Left colon (tissue), 2 donors: ENCODE data around the gene SH2B2. TPM values are rescaled to one million over a fixed set of nuclear protein-coding genes. Genes with fewer than 3 reads are reported as not detected.
A peak's percentile ranks its signal among the peaks of the same experiment; 100 is the strongest.

ENCODE experiments used
- ATAC-seq: fragments of 200-7000 bp; cut with Tn5 transposase; one replicate; pipeline ENCODE4 v1.9.1; 2020; ENCODE audit warnings: mild to moderate bottlenecking, moderate library complexity
- DNase-seq, 2 donors: peaks; one replicate each; pipeline ENCODE4 v3.0.0-alpha.2; 2020
- intact Hi-C, 2 donors: fragments of 100-400 bp; cut with DNase I in 1 of 2; cut with micrococcal nuclease in 1 of 2; formaldehyde crosslinking; loops; one replicate each; pipeline versions ENCODE4 v1.11.2 to v1.14.0; 2022; cut with DNase I, micrococcal nuclease
- total RNA-seq, 2 donors: library from RNA; stranded (reverse); fragmentation: NEBNext Ultra II Directional; extraction: Animal tissue kit (Norgen Biotek cat#: 25700); gene quantifications; one replicate each; pipeline ENCODE4 v1.2.1, GENCODE V29; 2021
- donor health status: DM: no; HTN: no; CAD: no.
- donor health status: DM: yes; HTN: yes; CAD: no.

Gene SH2B2
- total RNA-seq, 2 donors from 2014 or later = 3.2 to 3.3 TPM

- intact Hi-C loops = no loop called here
- no peak for DNase-seq
- no peak for ATAC-seq
Observed at GRCh38 chr7:102261451-102261850, 25.2 kb upstream of the SH2B2 start.

DNA sequence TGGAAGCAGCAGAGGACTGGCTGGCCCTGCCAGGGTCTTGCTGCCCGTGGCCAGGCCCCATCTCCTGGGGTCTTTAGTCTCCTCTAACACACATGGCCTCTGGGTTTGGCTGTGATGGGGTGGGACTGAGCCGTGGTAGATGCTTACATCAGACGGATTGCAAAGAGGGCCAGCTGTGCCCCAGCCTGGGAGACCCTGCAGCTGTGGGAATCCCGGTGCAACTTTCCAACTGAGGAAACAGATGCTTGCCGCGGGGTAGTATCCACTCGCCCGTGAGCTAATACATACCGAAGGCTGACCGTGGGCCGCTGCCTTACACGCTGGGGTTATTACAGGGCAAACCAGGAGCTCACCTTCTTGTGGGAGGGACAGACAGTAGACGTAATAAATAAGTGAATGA, 24.1 kb upstream of the SH2B2 start:
- no peak for ATAC-seq
- DNase-seq = no peak
- intact Hi-C loops = no loop called here

DNA sequence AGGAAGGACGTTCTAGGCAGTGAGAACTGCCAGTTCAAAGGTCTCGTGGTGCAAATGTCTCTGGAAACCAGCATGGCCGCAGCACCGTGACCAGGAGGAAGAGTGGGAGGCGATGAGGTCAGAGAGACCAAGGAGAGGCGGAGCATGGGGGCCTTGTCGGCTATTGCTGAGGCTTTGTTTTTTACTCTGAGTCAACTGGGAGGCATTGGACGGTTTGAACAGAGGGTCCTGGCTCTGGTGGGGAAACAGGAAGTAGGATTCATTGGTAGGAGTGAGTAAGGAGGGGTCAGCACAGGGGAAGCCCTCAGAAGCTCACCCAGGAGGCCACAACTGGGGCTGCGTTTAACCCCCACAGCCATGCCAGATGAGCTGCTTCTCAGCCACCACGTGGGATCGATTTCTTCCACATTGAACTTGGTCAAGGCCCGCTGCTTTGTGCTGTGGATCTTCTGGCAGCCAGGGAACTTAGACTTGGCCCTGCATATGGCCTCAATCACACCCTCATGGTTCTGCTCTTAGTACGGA, 22.2 kb upstream of the SH2B2 start:
- ATAC-seq (no peak), DNase-seq (no peak)
- intact Hi-C loops = no loop called here

GRCh38 chr7:102266541-102266940, 20.1 kb upstream of the SH2B2 start:
- intact Hi-C loops = no loop called here
- ATAC-seq (no peak), DNase-seq (no peak)

- intact Hi-C loops = no loop called here
- no peak for DNase-seq
- ATAC-seq = no peak
Observed at GRCh38 chr7:102268635-102269034, 18.0 kb upstream of the SH2B2 start.

DNA sequence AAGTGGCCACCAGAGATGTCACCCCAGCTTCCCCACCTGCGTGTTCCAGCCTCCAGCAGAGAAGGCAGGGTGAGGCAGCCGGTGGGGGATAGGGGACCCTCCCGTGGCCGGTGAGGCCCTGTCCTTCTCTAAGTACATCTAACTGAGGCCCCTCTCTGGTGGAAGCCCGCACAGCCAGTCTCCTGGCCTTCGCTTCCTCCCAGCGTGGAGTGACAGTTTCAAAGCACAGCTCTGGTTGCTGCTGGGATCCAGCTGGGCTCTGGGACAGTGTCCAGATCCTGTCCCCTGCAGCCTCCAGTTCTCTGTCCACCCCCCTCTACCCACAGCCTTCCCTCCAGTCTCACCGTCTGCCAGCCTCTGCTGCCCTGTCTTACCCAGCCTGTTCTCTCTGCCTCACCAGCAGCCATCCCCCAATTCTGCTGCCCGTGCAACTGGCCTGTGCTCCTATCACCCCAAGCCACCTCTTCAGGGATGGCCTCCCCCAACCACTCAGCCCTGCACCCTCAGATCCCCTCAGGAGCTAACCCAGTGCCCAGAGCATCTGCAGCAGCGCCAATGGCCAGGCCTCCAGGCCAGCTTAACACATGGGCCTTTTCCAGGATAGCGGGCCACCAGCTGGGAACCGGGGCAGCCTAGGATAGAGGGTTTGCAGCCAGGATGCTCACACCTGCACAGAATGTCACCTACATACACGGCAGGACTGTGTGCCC, 16.3 kb upstream of the SH2B2 start:
- ATAC-seq (no peak), DNase-seq (no peak)
- intact Hi-C loops = loop anchor here (5.0 to 10.0 kb wide), 2 partner anchors 726 to 728 kb away; no protein-coding TSS in a partner anchor

DNA sequence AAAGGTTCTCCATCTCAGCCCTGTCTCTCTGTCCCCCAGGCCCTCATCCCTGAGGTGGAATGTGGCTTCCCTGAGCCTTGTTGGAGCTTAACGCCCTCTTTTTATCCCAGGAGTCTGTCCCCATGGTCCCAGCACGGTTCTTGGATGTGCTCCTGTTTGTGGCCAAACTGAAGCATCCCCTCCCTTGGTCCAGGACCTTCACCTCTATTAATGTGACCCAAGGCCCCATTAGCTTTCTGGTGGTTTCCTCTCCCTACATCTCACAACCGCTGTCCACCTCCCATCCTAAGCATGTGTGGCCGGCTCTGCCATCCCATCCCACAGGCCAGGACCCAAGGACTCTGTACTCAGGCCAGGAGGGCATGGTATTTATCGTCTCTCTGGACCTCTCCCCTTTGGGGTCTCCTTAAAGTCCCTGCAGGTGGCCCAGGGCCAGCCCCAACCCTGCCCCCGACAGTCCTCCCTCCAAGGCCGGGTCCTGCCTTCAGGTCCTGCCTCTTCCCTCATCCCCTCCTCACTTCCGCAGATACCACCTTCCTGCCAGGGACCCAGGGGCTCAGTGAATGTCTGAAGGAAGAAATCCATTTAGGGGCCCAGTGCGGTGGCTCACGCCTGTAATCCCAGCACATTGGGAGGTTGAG, 15.4 kb upstream of the SH2B2 start:
- DNase-seq (no peak), ATAC-seq (no peak)
- intact Hi-C loops = loop anchor here (5.0 to 10.0 kb wide), 2 partner anchors 726 to 729 kb away; no protein-coding TSS in a partner anchor

GRCh38 chr7:102272075-102272916, 14.4 kb upstream of the SH2B2 start:
- intact Hi-C loops = loop anchor here (5.0 to 10.0 kb wide), 2 partner anchors 727 to 730 kb away; no protein-coding TSS in a partner anchor

DNA sequence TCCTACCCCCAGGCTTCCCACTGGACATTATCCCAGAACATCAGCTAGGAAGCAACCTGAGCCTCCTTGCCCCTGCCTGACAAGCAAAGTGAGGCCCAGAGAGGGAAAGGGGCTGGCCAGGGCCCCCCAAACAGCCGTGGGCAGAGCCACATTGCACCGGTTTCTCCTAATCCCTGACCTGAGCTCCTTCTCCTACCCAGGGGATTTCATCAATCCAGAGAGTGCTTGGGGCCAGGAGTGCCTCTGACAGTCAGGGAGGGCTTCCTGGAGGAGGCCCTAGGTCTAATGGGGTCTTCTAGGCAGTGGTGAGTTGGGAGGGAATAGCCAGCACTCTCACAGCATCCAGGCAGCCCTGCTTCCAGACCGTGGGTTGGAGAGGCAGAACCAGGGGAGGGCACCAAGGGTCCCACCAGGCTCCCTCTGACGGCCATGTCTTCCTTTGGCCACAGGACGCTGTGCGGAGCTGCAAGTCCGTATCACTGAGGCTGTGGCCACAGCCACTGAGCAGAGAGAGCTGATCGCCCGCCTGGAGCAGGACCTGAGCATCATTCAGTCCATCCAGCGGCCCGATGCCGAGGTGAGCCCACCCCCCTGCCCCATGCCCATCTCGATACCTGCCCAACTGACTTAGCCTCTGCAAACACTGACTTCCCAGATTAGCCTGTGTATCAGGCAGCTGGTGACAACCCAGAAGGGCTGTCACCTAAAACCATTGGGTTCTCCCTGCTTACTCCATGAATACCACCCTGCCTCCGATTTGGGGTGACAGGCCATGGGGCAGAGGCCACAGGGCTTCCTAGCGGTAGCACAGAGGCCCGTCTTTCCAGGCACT, 13.5 kb upstream of the SH2B2 start:
- intact Hi-C loops = loop anchor here (5.0 to 10.0 kb wide), 2 partner anchors 728 to 731 kb away; no protein-coding TSS in a partner anchor

More at GRCh38 chr7:102272075-102272916, 14.4 kb upstream of the SH2B2 start:
- DNase-seq (peak; percentile 67 to 88), ATAC-seq (peak; percentile 66)

DNA sequence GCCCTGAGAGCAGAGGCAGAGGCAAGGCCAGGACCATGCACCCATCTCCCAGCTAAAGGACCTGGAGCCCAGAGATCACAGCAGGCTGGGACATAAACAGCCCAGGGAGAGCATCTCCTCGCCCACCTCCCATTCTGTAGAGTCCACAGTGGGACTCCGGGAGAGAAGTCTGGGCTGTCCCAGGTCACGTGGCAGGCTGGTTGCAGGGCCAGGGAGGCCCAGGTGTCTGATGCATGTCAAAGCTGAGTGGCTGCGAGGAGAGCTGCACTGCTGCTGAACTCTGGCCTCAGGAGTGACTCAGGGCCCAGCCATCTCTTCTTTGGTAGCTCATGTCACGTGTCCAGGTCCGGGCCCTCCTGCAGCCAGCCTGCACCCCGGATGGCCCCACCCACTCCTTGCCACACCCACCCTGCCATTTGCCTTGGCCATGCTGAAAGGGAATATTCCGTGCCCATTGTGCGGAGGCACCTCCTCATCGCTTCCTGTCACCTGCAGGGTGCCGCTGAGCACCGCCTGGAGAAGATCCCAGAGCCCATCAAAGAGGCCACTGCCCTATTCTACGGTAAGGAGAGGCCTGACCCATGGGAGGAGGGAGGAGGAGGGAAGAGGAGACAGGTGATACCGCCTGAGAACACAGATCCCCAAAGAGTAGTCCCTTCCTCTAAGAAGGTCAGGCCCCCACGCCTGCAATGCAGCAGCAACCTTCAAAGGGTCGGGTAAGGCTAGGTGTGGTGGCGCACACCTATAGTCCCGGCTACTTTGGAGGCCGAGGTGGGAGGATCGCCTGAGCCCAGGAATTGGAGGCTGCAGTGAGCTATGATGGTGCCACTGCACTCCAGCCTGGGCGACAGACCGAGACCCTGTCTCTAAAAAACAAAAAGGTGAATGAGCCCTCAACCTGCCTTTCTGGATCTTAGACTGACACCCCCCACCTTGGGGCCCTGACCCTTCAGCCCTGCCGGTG, 12.6 kb upstream of the SH2B2 start:
- DNase-seq = peak; percentile 74 to 92
- ATAC-seq = peak; percentile 93
- intact Hi-C loops = loop anchor here (5.0 to 10.0 kb wide), 2 partner anchors 729 to 732 kb away; no protein-coding TSS in a partner anchor

More for the DNA sequence above, 13.5 kb upstream of the SH2B2 start:
- ATAC-seq = no peak
- no peak for DNase-seq

DNA sequence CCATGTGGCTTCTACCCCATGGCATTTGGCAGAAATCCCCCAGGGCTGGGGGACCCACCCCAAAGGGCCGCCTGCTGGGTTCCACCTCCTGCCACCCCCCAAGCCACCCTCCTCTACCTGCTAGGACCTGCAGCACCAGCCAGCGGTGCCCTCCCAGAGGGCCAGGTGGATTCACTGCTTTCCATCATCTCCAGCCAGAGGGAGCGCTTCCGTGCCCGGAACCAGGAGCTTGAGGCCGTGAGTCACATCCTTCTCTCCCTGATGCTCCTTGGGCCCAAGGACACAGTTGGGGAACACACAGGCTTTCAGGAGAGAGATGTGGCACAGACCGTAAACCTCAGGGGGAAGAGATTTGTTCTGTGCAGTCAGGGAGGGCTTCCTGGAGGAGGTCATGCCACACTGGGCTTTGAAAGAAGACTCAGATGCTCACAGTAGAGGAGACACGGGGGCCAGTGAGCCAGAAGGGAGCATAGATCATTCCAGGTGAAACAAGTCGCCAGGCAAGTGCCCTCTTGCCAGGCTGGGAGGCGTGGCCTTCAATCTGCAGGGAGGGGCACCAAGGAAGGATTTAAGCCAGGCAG, 11.5 kb upstream of the SH2B2 start:
- no peak for DNase-seq
- intact Hi-C loops = loop anchor here in 1 of 2 donors (10.0 kb wide), 1 partner anchor 730 kb away; no protein-coding TSS in a partner anchor
- ATAC-seq = no peak

- intact Hi-C loops = loop anchor here in 1 of 2 donors (10.0 kb wide), 1 partner anchor 733 kb away; no protein-coding TSS in a partner anchor
- ATAC-seq (no peak), DNase-seq (no peak)
Observed at GRCh38 chr7:102277901-102278300, 8.8 kb upstream of the SH2B2 start.

GRCh38 chr7:102279537-102280400, 6.9 kb upstream of the SH2B2 start:
- ATAC-seq = peak; percentile 75
- intact Hi-C loops = loop anchor here (5.0 to 10.0 kb wide), 2 partner anchors 113 to 735 kb away; no protein-coding TSS in a partner anchor
- DNase-seq = peak in 1 of 2 donors; percentile 58

- DNase-seq = no peak
- intact Hi-C loops = loop anchor here (5.0 kb wide), 1 partner anchor 112 kb away; no protein-coding TSS in a partner anchor
- no peak for ATAC-seq
Observed at GRCh38 chr7:102280521-102280920, 6.1 kb upstream of the SH2B2 start.

DNA sequence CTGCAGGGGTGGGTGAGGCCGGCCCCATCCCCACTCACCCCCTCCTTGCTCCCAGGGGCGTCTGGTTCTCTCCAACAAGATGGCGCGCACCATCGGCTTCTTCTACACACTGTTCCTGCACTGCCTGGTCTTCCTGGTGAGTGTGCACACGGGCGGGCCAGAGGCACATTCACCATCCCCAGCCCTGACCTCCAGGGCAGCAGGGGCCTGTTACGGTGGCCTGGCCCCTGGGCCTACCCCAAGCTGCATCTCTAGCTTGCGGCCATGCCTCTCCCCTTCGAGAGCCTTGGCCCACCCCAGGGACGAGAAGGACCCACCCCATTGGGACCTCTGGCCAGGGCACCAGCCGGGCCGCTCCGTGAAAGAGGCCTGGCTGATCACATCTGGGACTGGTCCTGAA, 4.9 kb upstream of the SH2B2 start:
- ATAC-seq (no peak), DNase-seq (no peak)
- intact Hi-C loops = loop anchor here (5.0 kb wide), 1 partner anchor 111 kb away; no protein-coding TSS in a partner anchor
